Astrocyte of the hippocampus (primary cell): ENCODE results near the gene BARX2.
"Not testable (repeated sequence)": the region's sequence is repeated elsewhere in the genome, so short reads cannot be mapped to it uniquely, and the experiment has no call there.

ENCODE experiments used
- DNase-seq: peaks from one replicate; pipeline ENCODE4 v3.0.0; 2011; ENCODE audit warnings: low read depth, low spot score

BARX2 gene, protein sequence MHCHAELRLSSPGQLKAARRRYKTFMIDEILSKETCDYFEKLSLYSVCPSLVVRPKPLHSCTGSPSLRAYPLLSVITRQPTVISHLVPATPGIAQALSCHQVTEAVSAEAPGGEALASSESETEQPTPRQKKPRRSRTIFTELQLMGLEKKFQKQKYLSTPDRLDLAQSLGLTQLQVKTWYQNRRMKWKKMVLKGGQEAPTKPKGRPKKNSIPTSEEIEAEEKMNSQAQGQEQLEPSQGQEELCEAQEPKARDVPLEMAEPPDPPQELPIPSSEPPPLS

DNA sequence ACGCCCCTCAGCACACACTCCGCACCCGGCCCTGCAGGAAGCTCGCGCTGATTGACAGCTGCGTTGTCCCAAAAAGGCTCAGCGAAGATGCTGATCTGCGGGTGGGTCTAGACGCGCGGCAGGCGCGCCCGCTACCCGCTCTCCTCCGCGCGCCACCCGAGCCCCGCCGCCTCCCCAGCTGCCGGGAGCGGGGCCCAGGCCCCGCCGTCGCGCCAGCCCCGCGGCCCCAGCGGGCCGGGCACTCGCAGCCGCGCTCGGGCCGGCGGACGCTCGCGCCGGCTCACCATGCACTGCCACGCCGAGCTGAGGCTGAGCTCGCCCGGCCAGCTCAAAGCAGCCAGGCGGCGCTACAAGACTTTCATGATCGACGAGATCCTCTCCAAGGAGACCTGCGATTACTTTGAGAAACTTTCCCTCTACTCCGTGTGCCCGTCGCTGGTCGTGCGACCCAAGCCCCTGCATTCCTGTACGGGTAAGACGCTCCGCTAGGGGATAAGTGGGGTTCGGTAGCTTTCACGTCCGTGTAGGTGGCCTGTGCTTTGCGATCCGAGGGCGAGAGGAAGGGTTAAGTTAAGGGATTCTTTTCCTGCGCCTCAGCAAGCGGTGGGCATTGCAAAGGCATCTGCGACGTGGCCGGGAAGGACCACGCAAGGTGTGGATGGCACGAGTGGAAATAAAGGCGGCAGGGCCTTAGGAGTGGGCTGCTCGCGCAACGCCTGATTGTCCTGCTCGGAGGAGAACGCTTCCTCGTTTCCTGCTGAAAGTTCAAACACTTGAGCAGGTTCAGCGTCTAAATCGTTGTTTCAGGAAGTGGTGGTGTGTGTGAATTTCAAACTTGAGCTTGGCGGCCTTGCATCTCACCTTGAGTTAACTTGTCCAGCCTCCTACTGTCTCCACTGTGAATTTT, at the start of gene BARX2:
Gene BARX2, plus strand, starts transcription at position 98 of the 907 bp plus-strand sequence. Its CDS starts 188 bp downstream, at position 286.
- peak; percentile 88 for DNase-seq

DNA sequence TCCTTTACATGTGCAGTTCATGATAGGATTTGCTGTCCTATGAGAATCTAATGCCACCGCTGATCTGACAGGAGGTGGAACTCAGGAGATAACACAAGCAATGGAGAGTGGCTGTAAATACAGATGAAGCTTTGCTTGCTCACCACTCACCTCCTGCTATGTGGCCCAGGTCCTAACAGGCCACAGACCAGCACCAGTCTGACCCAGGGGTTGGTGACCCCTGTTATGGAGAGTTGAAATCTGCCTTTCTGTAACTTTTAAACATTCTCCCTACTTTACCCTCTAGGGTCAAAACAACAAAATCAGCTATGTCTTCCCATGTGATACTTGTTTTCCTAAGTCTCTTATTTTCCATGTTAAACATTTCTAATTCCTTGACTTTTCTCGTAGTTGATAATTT, 48.7 kb upstream of the BARX2 start:
- no peak for DNase-seq

DNA sequence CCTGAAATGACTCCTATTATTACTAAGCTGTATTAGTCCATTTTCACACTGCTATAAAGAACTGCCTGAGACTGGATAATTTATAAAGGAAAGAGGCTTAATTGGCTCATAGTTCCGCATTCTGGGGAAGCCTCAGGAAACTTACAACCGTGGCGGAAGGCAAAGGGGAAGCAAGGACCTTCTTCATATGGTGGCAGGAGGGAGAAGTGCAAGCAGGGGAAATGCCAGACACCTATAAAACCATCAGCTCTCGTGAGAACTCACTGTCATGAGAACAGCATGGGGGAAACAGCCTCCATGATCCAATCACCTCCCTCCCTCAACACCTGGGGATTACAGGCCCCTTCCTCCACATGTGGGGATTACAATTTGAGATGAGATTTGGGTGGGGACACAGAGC, 47.9 kb upstream of the BARX2 start:
- DNase-seq, result not testable (repeated sequence)

DNA sequence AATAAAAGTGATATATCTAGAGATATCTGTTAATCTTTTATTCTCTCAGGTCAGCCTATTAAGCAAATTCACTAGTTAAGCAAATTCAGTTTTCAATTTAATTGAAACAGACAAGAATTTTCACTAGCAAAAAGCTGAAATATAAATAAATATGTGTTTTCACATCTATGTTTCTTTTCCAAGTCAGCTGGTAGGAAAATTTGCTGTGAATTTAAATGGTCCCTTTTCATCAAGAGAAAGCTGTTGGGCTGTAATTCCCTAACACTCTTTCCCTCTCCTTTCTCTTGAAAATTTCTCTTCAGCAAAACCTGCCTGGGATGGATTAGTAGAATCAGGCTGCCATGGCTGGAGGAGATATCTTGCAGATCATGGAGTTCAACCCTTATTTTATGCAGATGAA, 46.9 kb upstream of the BARX2 start:
- no peak for DNase-seq

DNA sequence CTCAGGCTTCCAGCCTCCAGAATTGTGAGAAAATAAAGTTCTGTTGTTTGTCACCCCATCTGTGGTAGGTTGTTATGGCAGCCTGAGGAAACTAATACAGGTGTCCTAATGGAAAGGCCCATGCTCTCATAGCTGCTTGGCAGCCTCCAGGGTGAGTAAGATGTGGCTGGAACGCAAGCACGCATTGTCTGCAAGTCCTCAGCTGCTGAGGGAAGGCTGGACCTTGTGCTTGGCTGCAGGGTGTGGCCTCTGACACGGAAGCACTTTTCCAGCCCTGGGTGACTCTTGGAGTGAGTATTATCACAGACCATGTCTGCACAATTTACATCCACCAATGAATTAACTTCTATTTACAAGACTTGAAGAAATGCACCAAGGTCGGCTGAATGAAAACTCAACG, 44.4 kb upstream of the BARX2 start:
- DNase-seq, result peak; percentile 39

DNA sequence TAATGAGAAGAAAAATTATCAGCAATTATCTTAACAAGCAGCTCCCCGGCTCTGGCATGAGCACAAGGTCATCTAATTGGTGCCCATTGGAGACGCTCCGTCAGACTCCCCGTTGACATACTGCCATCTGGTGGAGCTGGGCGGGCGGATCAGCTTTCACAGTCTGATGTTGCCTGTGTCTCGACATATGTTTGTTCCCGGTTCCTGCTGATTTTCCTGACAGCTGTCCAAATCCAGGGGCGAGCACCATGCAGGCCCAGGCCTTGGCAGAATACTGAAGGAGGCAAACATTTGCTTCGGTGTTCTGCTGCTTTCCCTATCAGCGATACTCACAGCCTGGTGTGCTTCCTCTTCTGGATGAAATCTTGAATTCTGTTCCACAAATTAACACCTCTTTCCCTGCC, 43.8 kb upstream of the BARX2 start:
- DNase-seq, result peak; percentile 89

DNA sequence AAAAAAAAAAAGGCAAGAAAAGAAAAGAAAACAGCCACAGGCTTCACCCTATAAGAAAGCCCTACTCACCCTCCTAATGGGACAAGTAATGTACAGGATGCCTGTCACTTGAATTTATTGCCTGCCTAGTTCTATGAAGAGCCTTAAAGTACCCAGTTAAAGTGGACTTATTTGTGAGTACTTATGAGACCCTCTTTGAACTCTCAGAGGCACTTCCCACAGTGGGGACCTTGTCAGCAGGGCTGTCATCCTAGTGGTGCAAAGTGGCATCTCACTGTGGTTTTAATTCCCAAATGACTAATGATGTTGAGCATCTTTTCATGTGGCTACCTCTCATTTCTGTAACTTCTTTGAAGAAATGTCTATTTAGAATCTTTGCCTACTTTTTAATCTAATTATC, 41.8 kb upstream of the BARX2 start:
- peak; percentile 20 for DNase-seq

DNA sequence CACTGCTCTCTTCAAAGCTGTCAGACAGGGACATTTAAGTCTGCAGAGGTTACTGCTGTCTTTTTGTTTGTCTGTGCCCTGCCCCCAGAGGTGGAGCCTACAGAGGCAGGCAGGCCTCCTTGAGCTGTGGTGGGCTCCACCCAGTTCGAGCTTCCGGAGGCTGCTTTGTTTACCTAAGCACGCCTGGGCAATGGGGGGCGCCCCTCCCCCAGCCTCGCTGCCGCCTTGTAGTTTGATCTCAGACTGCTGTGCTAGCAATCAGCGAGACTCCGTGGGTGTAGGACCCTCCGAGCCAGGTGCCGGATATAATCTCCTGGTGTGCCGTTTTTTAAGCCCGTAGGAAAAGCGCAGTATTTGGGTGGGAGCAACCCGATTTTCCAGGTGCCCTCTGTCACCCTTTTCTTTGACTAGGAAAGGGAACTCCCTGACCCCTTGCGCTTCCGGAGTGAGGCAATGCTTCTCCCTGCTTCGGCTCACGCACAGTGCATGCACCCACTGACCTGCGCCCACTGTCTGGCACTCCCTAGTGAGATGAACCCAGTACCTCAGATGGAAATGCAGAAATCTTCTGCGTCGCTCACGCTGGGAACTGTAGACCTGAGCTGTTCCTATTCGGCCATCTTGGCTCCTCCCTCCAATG, 31.2 kb upstream of the BARX2 start:
- DNase-seq, result not testable (repeated sequence)

DNA sequence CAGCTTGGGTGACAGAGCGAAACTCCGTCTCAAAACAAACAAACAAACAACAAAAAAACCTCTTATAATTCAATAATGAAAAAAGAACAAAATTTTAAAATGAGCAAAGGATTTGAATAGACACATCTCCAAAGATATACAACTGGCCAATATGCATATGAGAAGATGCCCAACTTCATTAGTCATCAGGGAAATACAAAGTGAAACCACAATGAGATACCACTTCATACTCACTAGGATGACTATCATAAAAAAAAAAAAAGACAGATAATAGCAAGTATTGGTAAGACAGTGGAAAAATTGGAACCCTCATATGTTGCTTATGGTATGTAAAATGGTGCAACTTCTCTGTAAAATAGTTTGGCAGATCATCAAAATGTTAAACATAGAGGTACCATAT, 28.7 kb upstream of the BARX2 start:
- no peak for DNase-seq

DNA sequence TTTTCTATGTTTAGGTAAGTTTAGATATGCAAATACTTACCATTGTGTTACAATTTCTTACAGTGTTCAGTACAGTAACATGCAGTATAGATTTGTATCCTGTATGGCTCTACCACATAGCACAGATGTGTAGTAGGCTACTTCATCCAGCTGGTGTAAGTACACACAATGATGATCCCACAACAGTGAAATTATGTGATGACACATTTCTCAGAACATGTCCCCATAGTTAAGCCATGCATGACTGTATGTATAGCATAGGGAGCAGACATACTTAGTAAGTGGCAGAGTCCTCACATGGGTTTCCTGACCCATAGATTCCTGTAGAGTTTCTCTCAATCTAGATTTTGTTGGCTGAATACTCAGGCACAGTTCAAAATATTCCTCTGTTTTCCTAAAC, 26.8 kb upstream of the BARX2 start:
- no peak for DNase-seq

DNA sequence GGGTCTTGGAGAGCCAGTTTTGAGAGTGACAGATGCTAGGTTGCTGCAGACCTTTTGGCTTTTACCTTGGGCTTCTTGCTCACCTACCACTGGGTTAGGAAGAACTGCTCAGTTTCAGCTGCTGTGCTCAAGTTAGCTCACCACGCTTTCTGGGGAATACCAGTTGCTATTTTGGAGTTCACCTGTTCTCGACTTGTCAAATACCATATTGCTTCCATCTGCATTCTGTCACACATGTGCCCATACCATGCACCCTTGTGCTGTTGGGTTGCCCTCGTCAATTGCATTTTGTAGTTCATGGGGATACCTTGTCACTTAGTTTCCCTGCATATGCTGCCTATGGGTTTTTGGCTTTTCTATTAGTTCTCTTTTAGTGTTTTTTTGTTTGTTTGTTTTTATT, 23.0 kb upstream of the BARX2 start:
- no peak for DNase-seq

DNA sequence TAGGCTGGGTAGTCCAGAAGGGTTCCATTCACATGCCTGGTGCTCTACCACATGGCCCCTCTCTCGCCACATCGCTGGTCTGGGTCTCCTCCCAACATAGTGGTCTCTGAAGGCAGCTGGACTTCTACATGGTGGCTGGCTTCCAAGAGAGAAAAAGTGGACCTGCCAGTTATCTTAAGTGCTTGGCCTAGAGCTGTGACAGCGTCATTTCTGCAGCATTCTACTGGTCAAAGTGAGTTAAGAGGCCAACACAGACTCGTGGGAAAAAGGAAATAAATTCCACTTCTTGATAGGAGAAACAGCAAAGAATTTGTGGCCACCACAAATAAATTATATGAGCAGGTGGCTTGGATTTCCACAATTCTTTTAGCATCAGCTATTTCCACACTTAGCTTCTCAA, 21.0 kb upstream of the BARX2 start:
- no peak for DNase-seq

DNA sequence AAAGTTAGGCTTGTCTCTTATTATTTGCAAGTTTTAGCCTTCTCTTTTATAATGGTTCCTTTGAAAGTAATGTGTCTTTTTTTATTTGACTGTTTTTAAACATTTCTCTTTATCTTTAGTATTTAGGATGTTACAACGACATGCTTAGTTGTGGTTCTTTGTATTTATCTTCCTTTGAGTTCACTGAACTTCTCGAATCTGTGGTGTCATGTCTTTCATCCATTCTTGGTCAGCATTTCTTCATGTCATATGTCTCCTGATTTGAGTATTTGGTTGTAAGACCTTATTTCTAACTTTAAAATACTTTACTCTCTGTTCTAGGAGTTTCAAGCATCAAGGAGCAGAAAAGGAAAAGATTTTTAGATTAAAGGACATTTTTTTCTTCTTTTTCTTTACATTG, 15.9 kb upstream of the BARX2 start:
- no peak for DNase-seq

DNA sequence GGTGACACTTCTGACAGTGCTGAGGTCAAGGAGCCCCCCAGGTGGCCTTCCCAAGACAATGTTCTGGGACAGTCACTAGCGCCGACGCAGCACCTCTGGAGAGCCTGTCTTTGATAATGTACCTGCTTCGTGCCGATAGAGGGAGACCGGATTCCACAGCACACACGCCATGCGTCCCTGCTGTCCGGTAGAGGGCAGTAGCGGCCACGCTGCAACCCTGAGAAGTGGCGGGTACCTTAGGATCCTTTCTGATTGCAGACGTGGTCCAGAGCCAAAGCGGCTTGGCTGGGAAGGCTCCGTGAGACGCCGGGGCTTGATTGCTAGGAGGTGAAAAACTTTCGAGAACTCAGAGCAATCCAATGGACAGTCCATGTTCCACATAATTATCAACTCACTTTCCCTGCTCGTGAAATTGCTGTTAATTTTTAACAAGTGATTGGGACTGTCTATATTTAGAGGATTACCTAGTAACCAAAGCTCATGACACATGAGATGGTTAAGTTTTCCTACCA, 11.4 kb upstream of the BARX2 start:
- DNase-seq, result peak; percentile 94

DNA sequence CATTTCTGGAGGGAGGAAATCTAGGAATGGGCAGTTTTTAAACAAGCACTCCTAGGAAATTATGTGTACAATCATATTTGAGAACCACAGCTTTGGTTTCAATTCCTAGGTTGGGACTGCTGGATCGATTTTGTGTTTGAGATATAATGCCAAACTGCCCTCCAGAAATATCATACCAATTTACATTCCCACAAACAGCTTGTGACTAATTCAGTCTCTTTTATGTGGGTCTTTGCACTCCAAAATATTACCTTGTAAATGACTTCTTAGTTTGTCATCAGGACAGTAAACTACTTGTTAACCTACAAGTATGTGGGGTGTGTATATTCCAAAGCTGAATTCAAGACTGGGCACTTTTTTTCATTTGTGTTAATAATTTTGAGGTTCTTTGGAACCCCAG, 9.8 kb upstream of the BARX2 start:
- no peak for DNase-seq

DNA sequence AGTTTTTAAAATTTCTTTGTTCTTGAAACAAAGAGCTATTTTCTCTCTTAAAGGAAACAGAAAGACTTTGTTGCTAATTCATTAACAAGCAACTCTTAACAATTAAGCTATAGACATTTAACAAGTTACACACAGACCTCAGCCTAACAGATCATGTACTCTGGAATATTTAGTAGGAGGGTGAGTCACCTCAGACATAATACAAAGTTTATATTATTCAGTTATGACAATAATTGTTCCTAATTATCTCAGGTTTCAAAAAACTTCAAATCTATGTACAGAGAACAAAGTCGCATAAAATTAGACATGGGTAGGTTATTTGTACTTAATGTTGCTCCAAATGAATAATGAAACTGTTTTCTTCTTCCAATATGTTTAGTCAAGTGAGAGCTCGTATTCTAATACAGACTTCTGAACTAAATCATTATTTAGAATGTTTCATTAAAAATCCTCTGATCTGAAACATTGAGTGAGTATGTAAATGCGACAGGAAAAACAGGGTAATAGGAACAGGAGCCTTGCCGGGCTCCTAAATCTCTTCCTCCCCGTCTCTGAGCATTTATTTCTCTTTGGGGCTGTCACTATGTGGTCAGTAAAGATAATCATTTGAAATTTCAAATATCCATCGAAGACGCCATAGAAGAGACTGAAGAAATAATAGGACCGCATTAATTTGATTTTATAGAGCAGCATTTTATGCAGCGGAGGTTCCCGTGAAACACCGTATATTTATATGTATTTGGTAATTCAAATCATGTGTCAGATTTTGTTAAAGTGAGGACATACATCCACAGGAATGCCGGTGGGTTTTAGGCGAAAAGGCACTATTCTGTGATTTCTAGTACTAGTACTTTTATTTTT, 8.7 kb upstream of the BARX2 start:
- DNase-seq, result no peak

DNA sequence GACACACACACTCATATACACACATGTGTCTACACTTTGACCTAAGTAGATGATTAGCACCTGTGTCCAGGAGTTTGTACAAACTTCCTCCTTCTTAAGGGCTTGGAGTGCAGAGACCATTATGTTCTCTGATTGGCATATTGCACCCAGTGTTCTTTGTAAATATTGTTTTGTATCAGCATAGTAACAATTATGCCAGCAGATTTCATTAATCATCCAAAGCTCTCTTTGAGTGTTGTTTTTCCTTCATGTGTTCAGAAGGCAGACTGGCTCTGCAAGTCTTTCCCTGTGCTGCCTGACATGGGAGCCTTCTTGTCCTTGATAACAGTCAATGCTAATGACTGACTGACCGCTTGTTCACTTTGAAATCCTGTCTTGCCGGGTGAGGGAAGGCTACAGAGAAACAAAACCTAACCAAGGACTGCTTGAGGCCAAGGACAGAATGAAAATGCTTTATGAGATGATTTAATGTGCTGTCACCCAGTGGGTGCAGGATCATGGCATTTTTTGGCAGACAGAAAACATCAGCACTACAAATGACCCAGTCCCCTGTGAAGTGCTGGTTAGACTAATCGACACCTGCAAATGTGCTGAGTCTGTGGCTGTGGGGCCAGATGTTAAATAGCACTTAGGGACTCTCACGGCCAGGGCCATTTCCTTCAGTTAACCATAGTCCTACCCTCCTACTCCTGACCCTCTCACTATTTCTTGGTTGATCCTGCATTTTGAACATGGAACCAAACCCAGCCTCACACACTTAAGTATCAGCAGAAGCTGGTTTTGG, 6.6 kb upstream of the BARX2 start:
- DNase-seq, result no peak

DNA sequence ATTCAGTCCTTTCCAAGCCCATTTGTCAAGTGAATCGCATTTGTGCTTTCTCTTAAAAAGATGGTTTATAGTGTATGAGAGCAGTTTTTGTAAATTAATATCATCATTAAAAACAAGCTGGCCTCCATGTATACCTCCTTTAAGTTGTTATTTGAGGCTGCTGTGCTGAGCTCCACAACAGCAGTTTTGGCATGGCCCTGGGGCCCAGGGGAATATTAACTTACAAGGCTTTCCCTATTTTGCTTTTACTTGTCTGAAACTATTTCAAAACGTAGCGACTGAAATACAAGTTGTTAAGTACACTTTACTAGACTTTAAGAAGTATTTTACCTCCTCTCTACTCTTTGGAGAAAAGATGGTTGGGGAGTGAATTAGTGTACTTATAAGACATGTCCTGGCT, 4.9 kb upstream of the BARX2 start:
- DNase-seq, result no peak

DNA sequence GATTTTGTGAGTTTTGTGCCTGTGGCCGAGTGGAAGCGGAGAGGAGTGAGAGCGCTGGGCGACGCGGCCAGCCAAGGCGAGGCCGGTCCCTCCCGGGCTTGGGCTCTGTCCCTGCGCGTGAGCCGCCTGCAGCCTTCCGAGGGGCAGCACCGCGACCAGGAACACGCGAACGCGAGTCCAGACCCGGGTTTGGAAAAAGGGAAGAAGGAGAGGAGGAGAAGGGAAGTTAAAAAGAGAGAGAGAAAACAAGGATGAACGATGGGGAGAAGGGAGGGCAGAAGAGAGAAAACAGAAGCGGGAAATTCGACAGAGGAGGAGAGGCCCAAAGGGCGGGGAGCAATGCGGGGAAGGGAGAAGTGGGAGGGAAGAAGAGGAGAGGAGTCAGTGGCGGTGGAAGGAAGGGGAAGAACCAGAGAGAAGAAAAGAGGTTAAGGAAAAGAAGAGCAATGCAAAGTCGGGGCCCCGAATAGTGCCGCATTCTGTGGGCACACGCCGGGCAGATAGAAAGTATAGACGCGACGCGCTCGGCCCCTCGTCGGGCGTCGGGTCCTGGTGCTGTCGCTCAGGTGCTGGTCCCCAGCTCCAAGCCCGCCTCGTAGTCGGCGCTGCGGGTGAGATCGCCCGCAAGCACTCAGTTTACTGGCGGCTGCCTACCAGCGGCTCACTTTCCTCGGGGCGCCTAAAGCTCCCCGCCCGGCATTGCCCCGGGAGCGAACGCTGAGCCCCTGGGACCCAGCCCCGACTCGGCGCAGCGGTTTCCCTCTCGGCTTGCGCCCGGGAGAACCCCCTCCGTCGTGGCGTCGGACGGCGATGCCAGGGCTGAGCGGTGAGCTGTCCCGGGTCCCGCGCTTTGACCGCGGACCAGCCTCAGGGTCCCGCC, 2.8 kb upstream of the BARX2 start:
- DNase-seq, result peak; percentile 33
